ENCODE data around the gene ECHDC3. TPM values are rescaled to one million over a fixed set of nuclear protein-coding genes. Genes with fewer than 3 reads are reported as not detected.

ECHDC3 gene
- total and polyA plus RNA-seq, 2 donors (not counting 3 experiments of a cell fraction or from before 2014, with no cell fraction given), result 6.0 to 7.3 TPM

GRCh38 chr10:11712744-11713143, 29.4 kb upstream of the ECHDC3 start:
- DNase-seq (ENCODE audit: low read depth, low spot score), result no peak
- intact Hi-C loops (cut with micrococcal nuclease) (no loop called here), dilution Hi-C loops (cut with MboI; ENCODE audit: extremely low pct_ligation_motif_present, low sequenced_read_pairs) (no loop called here)
- Histone ChIP-seq H3K9me1 (replicated peaks; ENCODE audit: control insufficient read depth, extremely low read depth, insufficient read depth, low read length) (no peaks in the 10 kb centered on the region), H4K20me1 (replicated peaks; ENCODE audit: control insufficient read depth, extremely low read depth, insufficient read depth, low read length) (no peaks in the 10 kb centered on the region), H3K9ac (replicated peaks; ENCODE audit: extremely low read depth, insufficient read depth, low read length) (no peak overlapping the region), H3K36me3 (ENCODE audit: control insufficient read depth in 2 of 2, extremely low read depth in 1 of 2, insufficient read depth in 2 of 2, low read length in 2 of 2) (no peaks in the 10 kb centered on the region), H3K79me2 (ENCODE audit: control insufficient read depth, insufficient read depth, low read length) (no peaks in the 10 kb centered on the region), H3K9me3 (replicated peaks; ENCODE audit: control insufficient read depth, insufficient read depth, low read length) (no peaks in the 10 kb centered on the region), H3K4me3 (replicated peaks in 1 of 3; ENCODE audit: insufficient read depth in 1 of 3, low read depth in 1 of 3, low read length in 3 of 3) (no peak overlapping the region), H2AFZ (ENCODE audit: low read depth, low read length) (no peak overlapping the region), H3K4me1 (ENCODE audit: control insufficient read depth, extremely low read depth, insufficient read depth, low read length) (no peaks in the 10 kb centered on the region), H3K27ac (ENCODE audit: insufficient read depth, low read depth, low read length) (no peak overlapping the region), H3K4me2 (ENCODE audit: insufficient read depth, low read length) (no peak overlapping the region), H3K27me3 (ENCODE audit: control insufficient read depth in 2 of 2, insufficient read depth in 2 of 2, low read length in 2 of 2) (peaks cover 2 to 4% of the 10 kb centered on the region in 2 experiments)
- POLR2A ChIA-PET, result no interaction called here
- no peak for FAIRE-seq
- BruUV-seq (replicated peaks), result no TSS peak
- CTCF ChIA-PET, result no interaction called here
- TF ChIP-seq POLR2AphosphoS5 (IDR thresholded peaks at IDR 0.05; ENCODE audit: insufficient read depth, low read depth, low read length) (no peak), FOS (IDR thresholded peaks at IDR 0.05; ENCODE audit: borderline replicate concordance, insufficient read depth, low read length) (no peak)

GRCh38 chr10:11713186-11713743, 28.9 kb upstream of the ECHDC3 start:
- TF ChIP-seq FOS (IDR thresholded peaks at IDR 0.05; ENCODE audit: borderline replicate concordance, insufficient read depth, low read length), result no peak
- TF ChIP-seq MAX (IDR thresholded peaks at IDR 0.05; ENCODE audit: insufficient read depth, insufficient read length), result no peak
- TF ChIP-seq POLR2AphosphoS5 (IDR thresholded peaks at IDR 0.05; ENCODE audit: insufficient read depth, low read depth, low read length), result no peak
- no peak for TF ChIP-seq POLR2A (IDR thresholded peaks at IDR 0.05; ENCODE audit: low read depth, low read length)
- no peak for TF ChIP-seq GATA2 (IDR thresholded peaks at IDR 0.05; ENCODE audit: insufficient read depth, insufficient read length, low read depth, low read length)
- no peak for TF ChIP-seq CTCF (IDR thresholded peaks at IDR 0.05; ENCODE audit: extremely low read depth in 1 of 2, insufficient read depth in 1 of 2, low read depth in 1 of 2, low read length in 2 of 2)
- no peak for TF ChIP-seq MYC (IDR thresholded peaks at IDR 0.05; ENCODE audit: low read depth, low read length)
- TF ChIP-seq EZH2 (IDR thresholded peaks at IDR 0.05; ENCODE audit: borderline replicate concordance, low read depth, low read length, severe bottlenecking), result no peak
- no peak for TF ChIP-seq JUN (IDR thresholded peaks at IDR 0.05; ENCODE audit: borderline replicate concordance, insufficient read depth, insufficient read length, low read depth)
- H3K79me2 ChIP-seq (ENCODE audit: control insufficient read depth, insufficient read depth, low read length), result no peaks in the 10 kb centered on the region
- no peak overlapping the region for H3K4me2 ChIP-seq (ENCODE audit: insufficient read depth, low read length)
- ChIA-PET CTCF (interaction anchor here (2.4 kb wide), 1 partner anchor 12 kb away, joined by 14 read pairs; no protein-coding TSS in a partner anchor), POLR2A (no interaction called here)
- no peaks in the 10 kb centered on the region for H3K9me1 ChIP-seq (replicated peaks; ENCODE audit: control insufficient read depth, extremely low read depth, insufficient read depth, low read length)
- no peaks in the 10 kb centered on the region for H4K20me1 ChIP-seq (replicated peaks; ENCODE audit: control insufficient read depth, extremely low read depth, insufficient read depth, low read length)
- no peak for FAIRE-seq
- H3K9ac ChIP-seq (replicated peaks; ENCODE audit: extremely low read depth, insufficient read depth, low read length), result no peak overlapping the region
- no peaks in the 10 kb centered on the region for H3K9me3 ChIP-seq (replicated peaks; ENCODE audit: control insufficient read depth, insufficient read depth, low read length)
- H3K27me3 ChIP-seq (ENCODE audit: control insufficient read depth in 2 of 2, insufficient read depth in 2 of 2, low read length in 2 of 2), result peaks cover 3 to 4% of the 10 kb centered on the region in 2 experiments
- H3K4me1 ChIP-seq (ENCODE audit: control insufficient read depth, extremely low read depth, insufficient read depth, low read length), result no peaks in the 10 kb centered on the region
- intact Hi-C loops (cut with micrococcal nuclease), result no loop called here
- no peak overlapping the region for H3K4me3 ChIP-seq (replicated peaks in 1 of 3; ENCODE audit: insufficient read depth in 1 of 3, low read depth in 1 of 3, low read length in 3 of 3)
- no peak for DNase-seq (ENCODE audit: low read depth, low spot score)
- H3K36me3 ChIP-seq (ENCODE audit: control insufficient read depth in 2 of 2, extremely low read depth in 1 of 2, insufficient read depth in 2 of 2, low read length in 2 of 2), result no peaks in the 10 kb centered on the region
- dilution Hi-C loops (cut with MboI; ENCODE audit: extremely low pct_ligation_motif_present, low sequenced_read_pairs), result no loop called here
- no TSS peak for BruUV-seq (replicated peaks)
- no peak overlapping the region for H2AFZ ChIP-seq (ENCODE audit: low read depth, low read length)
- no peak overlapping the region for H3K27ac ChIP-seq (ENCODE audit: insufficient read depth, low read depth, low read length)
